H1 (cell line): ENCODE data around the gene ADM5. TPM values are rescaled to one million over a fixed set of nuclear protein-coding genes. Genes with fewer than 3 reads are reported as not detected.

Source experiments
- CTCF ChIA-PET: fragments of 300-600 bp; sonication (Branson Sonifier 250); formaldehyde crosslinking; loops from one replicate; lab custom pipeline; 2021; ENCODE audit not compliant: partially characterized antibody; lab: Charles Lee
- POLR2A ChIA-PET: fragments of 300-600 bp; sonication (Branson Sonifier 250); formaldehyde crosslinking; loops from one replicate; lab custom pipeline; 2021; ENCODE audit warnings: inconsistent platforms; ENCODE audit not compliant: partially characterized antibody; lab: Charles Lee
- DNase-seq, 2 experiments: peaks; one replicate each; pipeline versions ENCODE4 v3.0.0 to v3.0.0-alpha.2; 2010 to 2022; ENCODE audit warnings: low spot score in 2 of 2, low read depth in 1 of 2, mixed read lengths in 1 of 2
- FAIRE-seq: peaks from 2 replicates; lab custom pipeline; 2011; peaks lifted over from hg19 to GRCh38; lab: Jason Lieb, UNC
- H2AFZ ChIP-seq: 2 replicates; pipeline ENCODE4 v1.8.1; 2012; ENCODE audit warnings: low read length, inconsistent platforms
- H2AK5ac ChIP-seq: 2 replicates; pipeline ENCODE4 v1.6.1; 2013; ENCODE audit warnings: low read depth, low read length
- H2BK120ac ChIP-seq: replicated peaks from 2 replicates; pipeline ENCODE3; 2013; ENCODE audit warnings: low read depth, low read length, inconsistent platforms
- H2BK12ac ChIP-seq: 2 replicates; pipeline ENCODE4 v1.6.1; 2013; ENCODE audit warnings: low read depth, low read length
- H2BK15ac ChIP-seq: 2 replicates; pipeline ENCODE4 v1.6.1; 2013; ENCODE audit warnings: low read length
- H2BK20ac ChIP-seq: 2 replicates; pipeline ENCODE4 v1.6.1; 2013; ENCODE audit warnings: low read length
- H2BK5ac ChIP-seq: 2 replicates; pipeline ENCODE4 v1.6.1; 2013; ENCODE audit warnings: low read depth, low read length
- H3K14ac ChIP-seq: 2 replicates; pipeline ENCODE4 v1.6.1; 2013; ENCODE audit warnings: inconsistent platforms; ENCODE audit not compliant: insufficient read length
- H3K18ac ChIP-seq: 2 replicates; pipeline ENCODE4 v1.6.1; 2013; ENCODE audit warnings: low read length; ENCODE audit errors: extremely low read depth
- H3K23ac ChIP-seq: 2 replicates; pipeline ENCODE4 v1.6.1; 2013; ENCODE audit warnings: inconsistent platforms; ENCODE audit not compliant: insufficient read length
- H3K23me2 ChIP-seq: 2 replicates; pipeline ENCODE4 v1.6.1; 2013; ENCODE audit warnings: low read depth, low read length
- H3K27ac ChIP-seq: 2 replicates; pipeline ENCODE4 v1.6.1; 2011; ENCODE audit warnings: low read depth, low read length, inconsistent platforms
- H3K27me3 ChIP-seq, 4 experiments: replicated peaks in 1 of 4; 1 replicate in 1 of 4; 2 replicates in 3 of 4; pipeline versions ENCODE4 v1.6.1 to v1.8.1; 2011 to 2013; ENCODE audit warnings: low read length in 3 of 4, mild to moderate bottlenecking in 3 of 4, inconsistent platforms in 2 of 4, mixed read lengths in 2 of 4, moderate library complexity in 1 of 4; ENCODE audit not compliant: control insufficient read depth in 3 of 4, insufficient read depth in 3 of 4; ENCODE audit errors: extremely low read depth in 1 of 4
- H3K36me3 ChIP-seq, 4 experiments: 2 replicates each; pipeline versions ENCODE4 v1.6.1 to v1.8.1; 2011 to 2013; ENCODE audit warnings: mild to moderate bottlenecking in 4 of 4, low read length in 3 of 4, moderate library complexity in 2 of 4, control low read depth in 1 of 4, inconsistent platforms in 1 of 4; ENCODE audit not compliant: insufficient read depth in 4 of 4, control insufficient read depth in 2 of 4
- H3K4ac ChIP-seq: replicated peaks from 2 replicates; pipeline ENCODE3; 2013; ENCODE audit warnings: low read length, low read depth, mixed read lengths, inconsistent platforms; ENCODE audit not compliant: insufficient read length
- H3K4me1 ChIP-seq, 4 experiments: replicated peaks in 1 of 4; 1 replicate in 1 of 4; 2 replicates in 3 of 4; pipeline versions ENCODE4 v1.6.1 to v1.8.1; 2011 to 2013; ENCODE audit warnings: low read length in 3 of 4, inconsistent platforms in 2 of 4, mixed read lengths in 1 of 4; ENCODE audit not compliant: insufficient read depth in 4 of 4, control insufficient read depth in 3 of 4
- H3K4me2 ChIP-seq, 2 experiments: 2 replicates each; pipeline versions ENCODE4 v1.6.1 to v1.8.1; 2011 to 2013; ENCODE audit warnings: low read depth in 2 of 2, low read length in 2 of 2, control low read depth in 1 of 2, inconsistent platforms in 1 of 2, mild to moderate bottlenecking in 1 of 2; ENCODE audit not compliant: insufficient read depth in 1 of 2
- H3K4me3 ChIP-seq, 4 experiments: fragments of 200-600, 300-600 bp in 1 of 4; sonication (generic), shearing (Covaris generic), sonication (Bioruptor Twin) in 1 of 4; 2 replicates each; pipeline versions ENCODE4 v1.5.1 to v1.8.1; 2011 to 2016; ENCODE audit warnings: low read length in 4 of 4, low read depth in 3 of 4, control low read depth in 2 of 4, inconsistent platforms in 2 of 4, mild to moderate bottlenecking in 2 of 4, mixed read lengths in 1 of 4, moderate library complexity in 1 of 4; ENCODE audit not compliant: insufficient read depth in 2 of 4; ENCODE audit errors: extremely low read depth in 1 of 4
- H3K56ac ChIP-seq: replicated peaks from 2 replicates; pipeline ENCODE3; 2013; ENCODE audit warnings: low read depth, mild to moderate bottlenecking, mixed read lengths, low read length, inconsistent platforms; ENCODE audit not compliant: insufficient read length
- H3K79me1 ChIP-seq: 2 replicates; pipeline ENCODE4 v1.6.1; 2013; ENCODE audit warnings: low read depth, low read length, control low read depth
- H3K79me2 ChIP-seq, 2 experiments: 2 replicates each; pipeline versions ENCODE4 v1.6.1 to v1.8.1; 2012 to 2013; ENCODE audit warnings: low read length in 2 of 2, mild to moderate bottlenecking in 2 of 2, inconsistent platforms in 1 of 2; ENCODE audit not compliant: insufficient read depth in 2 of 2, control insufficient read depth in 1 of 2
- H3K9ac ChIP-seq, 4 experiments: replicated peaks in 1 of 4; 1 replicate in 1 of 4; 2 replicates in 3 of 4; pipeline versions ENCODE4 v1.6.1 to v1.8.1; 2011 to 2013; ENCODE audit warnings: low read depth in 3 of 4, low read length in 3 of 4, control low read depth in 2 of 4, mild to moderate bottlenecking in 2 of 4, moderate library complexity in 2 of 4, inconsistent platforms in 1 of 4; ENCODE audit errors: extremely low read depth in 1 of 4
- H3K9me3 ChIP-seq, 2 experiments: 2 replicates each; pipeline versions ENCODE4 v1.6.1 to v1.8.1; 2012 to 2013; ENCODE audit warnings: mild to moderate bottlenecking in 2 of 2, moderate library complexity in 2 of 2, control low read depth in 1 of 2, inconsistent platforms in 1 of 2, low read depth in 1 of 2, low read length in 1 of 2, mixed read lengths in 1 of 2; ENCODE audit not compliant: insufficient read depth in 2 of 2
- H4K20me1 ChIP-seq, 2 experiments: replicated peaks in 1 of 2; 2 replicates each; pipeline versions ENCODE3 to v1.8.1; 2011 to 2013; ENCODE audit warnings: inconsistent platforms in 2 of 2, low read length in 2 of 2, mild to moderate bottlenecking in 1 of 2; ENCODE audit not compliant: insufficient read depth in 2 of 2, control insufficient read depth in 1 of 2
- H4K5ac ChIP-seq: 2 replicates; pipeline ENCODE4 v1.6.1; 2013; ENCODE audit warnings: low read length, low read depth, mixed read lengths, inconsistent platforms; ENCODE audit not compliant: insufficient read length
- H4K8ac ChIP-seq: 2 replicates; pipeline ENCODE4 v1.8.0; 2013; ENCODE audit warnings: mild to moderate bottlenecking, moderate library complexity, low read length, inconsistent platforms; ENCODE audit not compliant: insufficient read depth; ENCODE audit errors: extremely low read depth
- H4K91ac ChIP-seq: replicated peaks from 2 replicates; pipeline ENCODE3; 2013; ENCODE audit warnings: low read length, mixed read lengths, inconsistent platforms; ENCODE audit not compliant: insufficient read length
- BCL11A ChIP-seq, 2 experiments: IDR thresholded peaks; one replicate each; pipeline ENCODE4 v1.6.1; 2011; ENCODE audit warnings: low read depth in 2 of 2, low read length in 2 of 2, mild to moderate bottlenecking in 2 of 2
- BRCA1 ChIP-seq: IDR thresholded peaks from 2 replicates; pipeline ENCODE4 v1.6.1; 2012; ENCODE audit warnings: low read depth, low read length, improper control_type of control experiment
- CREB1 ChIP-seq: IDR thresholded peaks from 2 replicates; pipeline ENCODE4 v1.6.1; 2012; ENCODE audit warnings: inconsistent platforms
- HDAC6 ChIP-seq: IDR thresholded peaks from one replicate; pipeline ENCODE4 v1.7.1; 2012; ENCODE audit warnings: low read depth, mild to moderate bottlenecking, inconsistent platforms, low read length, moderate library complexity
- SIRT6 ChIP-seq: IDR thresholded peaks from one replicate; pipeline ENCODE4 v1.7.1; 2012; ENCODE audit warnings: low read length, inconsistent platforms
- SUZ12 ChIP-seq: fragments of 200-600 bp; sonication (generic); IDR thresholded peaks from 2 replicates; pipeline ENCODE4 v1.6.1; 2012; ENCODE audit warnings: mild to moderate bottlenecking, inconsistent platforms, low read length, moderate library complexity, mixed read lengths
- TAF1 ChIP-seq: IDR thresholded peaks from 2 replicates; pipeline ENCODE4 v1.6.1; 2011; ENCODE audit warnings: mild to moderate bottlenecking, low read depth, low read length
- TCF12 ChIP-seq: IDR thresholded peaks from 2 replicates; pipeline ENCODE4 v1.6.1; 2011; ENCODE audit warnings: low read depth, mild to moderate bottlenecking, low read length
- WGBS, 2 experiments: shearing (Covaris generic) in 1 of 2; methylation state at CpG; one replicate each; pipeline versions ENCODE4 v1.1.6 to v1.1.7; 2013 to 2015; ENCODE audit warnings: low lambda C conversion rate in 2 of 2, mixed read lengths in 2 of 2, inconsistent platforms in 1 of 2, low coverage in 1 of 2, missing lambda C conversion rate in 1 of 2; ENCODE audit not compliant: insufficient replicate concordance in 2 of 2, insufficient coverage in 1 of 2, insufficient read length in 1 of 2; ENCODE audit errors: extremely low coverage in 1 of 2, missing lambda C conversion rate in 1 of 2; 5-methylcytosine and 5-hydroxymethylcytosine counted together
- polyA plus RNA-seq, 7 experiments: library from polyadenylated mRNA; depleted of rRNA in 3 of 7; stranded (reverse) in 5 of 7; unstranded in 2 of 7; fragments of >200 nt in 5 of 7; fragments of 200-250 nt in 2 of 7; gene quantifications; 1 replicate in 5 of 7; 2 replicates in 1 of 7; 4 replicates in 1 of 7; pipeline versions ENCODE4 v1.2.1 to v1.2.3, GENCODE V29; 2011 to 2013; ENCODE audit warnings: missing spikeins in 2 of 7, mixed read lengths in 2 of 7
- total RNA-seq: library from RNA; stranded (reverse); fragmentation: NEBNext Ultra II Directional; extraction: Animal tissue kit (Norgen Biotek cat#: 25700); gene quantifications from 2 replicates; pipeline ENCODE4 v1.2.1, GENCODE V29; 2021
- TF ChIP-seq, protein P1 (sequence below), 3 experiments: IDR thresholded peaks; 1 replicate in 2 of 3; 2 replicates in 1 of 3; pipeline versions ENCODE4 v1.5.1 to v1.6.1; 2011; ENCODE audit warnings: low read length in 3 of 3, mild to moderate bottlenecking in 3 of 3, inconsistent platforms in 2 of 3, low read depth in 1 of 3, moderate library complexity in 1 of 3; ENCODE audit not compliant: insufficient read depth in 1 of 3; ENCODE audit errors: control extremely low read depth in 1 of 3

ADM5 gene
- total and polyA plus RNA-seq, 2 of the 8 experiments (the other 6 are each of a cell fraction or from before 2014, with no cell fraction given), result 2.5 to 2.6 TPM

DNA sequence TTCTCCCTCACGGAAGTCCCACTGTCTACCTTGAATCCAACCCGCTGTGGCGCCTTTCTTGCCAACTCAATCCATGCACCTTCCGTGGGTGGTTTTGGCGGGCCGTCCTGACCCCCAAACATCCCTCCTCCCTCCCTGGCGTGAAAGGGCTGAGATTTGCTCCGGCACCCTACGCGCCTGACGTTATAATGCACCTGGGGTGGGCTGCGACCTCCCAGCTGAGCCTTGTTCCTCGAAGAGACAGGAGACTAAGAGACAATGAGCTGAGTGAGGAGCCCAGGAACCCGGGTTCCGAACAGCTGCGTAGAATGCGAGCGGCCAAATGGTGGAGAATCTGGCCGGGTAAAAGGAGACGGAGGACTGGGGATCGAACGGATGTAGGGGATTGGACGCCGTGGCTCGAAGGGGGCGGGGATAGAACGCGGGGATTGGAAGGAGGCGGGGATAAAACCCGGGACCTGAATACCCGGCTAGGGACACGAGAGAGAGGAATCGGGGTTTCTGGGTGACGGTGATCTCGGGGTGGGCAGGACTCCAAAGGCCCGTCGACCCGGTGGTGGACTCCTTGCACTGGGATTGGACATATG, 1.4 kb downstream of the ADM5 start, which contains the start of gene CPT1C:
Gene CPT1C, plus strand, starts transcription at position 461 of the 587 bp plus-strand sequence. CDS start 1,137 bp downstream, outside the sequence.
- H4K5ac ChIP-seq, result peak within 1 kb of the TSS; percentile 88
- peak within 1 kb of the TSS; percentile 88 to 94 (median 92) for H3K4me3 ChIP-seq
- no peaks in the 10 kb centered on the region for H3K9me3 ChIP-seq
- no peak within 1 kb of the TSS for H3K23ac ChIP-seq
- peak within 1 kb of the TSS; percentile 97 for H3K4ac ChIP-seq
- H2BK12ac ChIP-seq, result 0 out of 2 replicates have a peak within 1 kb of the TSS, but pooled peaks have one; percentile 60
- WGBS, 2 experiments, result 4% methylated on average over 38 of the region's 38 CpGs; no CpG with 5 or more reads in 1 of the 2 experiments
- DNase-seq, result peak; percentile 73 to 94
- H4K20me1 ChIP-seq, result peaks cover under 1 to 21% of the 10 kb centered on the region in 2 experiments
- H2AK5ac ChIP-seq, result no peak within 1 kb of the TSS; the same call in 1 of the 2 replicates
- H3K4me1 ChIP-seq, result peaks cover 0 to 25% (median 13%) of the 10 kb centered on the region in 4 experiments; a peak in 6 of 7 replicates
- peak within 1 kb of the TSS; percentile 28; the same call in 1 of the 2 replicates for H2AFZ ChIP-seq
- H2BK15ac ChIP-seq, result peak within 1 kb of the TSS; percentile 92; the same call in 1 of the 2 replicates
- peaks cover 20% of the 10 kb centered on the region for H3K23me2 ChIP-seq
- peaks cover 0 to 9% of the 10 kb centered on the region in 2 experiments; a peak in 1 of 4 replicates for H3K79me2 ChIP-seq
- no peak within 1 kb of the TSS for H4K8ac ChIP-seq
- H2BK20ac ChIP-seq, result no peak within 1 kb of the TSS
- peak within 1 kb of the TSS; percentile 93 to 99 for H3K4me2 ChIP-seq
- peak; percentile 92 for FAIRE-seq
- H3K18ac ChIP-seq, result peak within 1 kb of the TSS; percentile 91
- ChIA-PET CTCF (interaction anchor here (0.6 to 3.4 kb wide), 10 partner anchors 8 to 126 kb away, joined by 3 to 11 read pairs (median 4); no protein-coding TSS in a partner anchor), POLR2A (interaction anchor here (0.6 to 12.2 kb wide), 30 partner anchors 9 to 495 kb away, joined by 3 to 168 read pairs (median 4); partner anchors contain the start of genes AKT1S1, AP2A1, BCL2L12 and FUZ)
- no peak within 1 kb of the TSS for H3K14ac ChIP-seq
- no peaks in the 10 kb centered on the region for H3K27me3 ChIP-seq
- peak within 1 kb of the TSS; percentile 10 for H2BK120ac ChIP-seq
- H4K91ac ChIP-seq, result peak within 1 kb of the TSS; percentile 94
- peak within 1 kb of the TSS; percentile 57; the same call in 1 of the 2 replicates for H3K27ac ChIP-seq
- peaks cover 5 to 25% (median 12%) of the 10 kb centered on the region in 4 experiments; a peak in 6 of 8 replicates for H3K36me3 ChIP-seq
- peak within 1 kb of the TSS; percentile 84 for H2BK5ac ChIP-seq
- H3K79me1 ChIP-seq, result peaks cover 6% of the 10 kb centered on the region; the same call in 1 of the 2 replicates
- H3K56ac ChIP-seq, result peak within 1 kb of the TSS; percentile 63
- peak within 1 kb of the TSS; percentile 52 to 91 (median 84) for H3K9ac ChIP-seq
- TF ChIP-seq TAF1 (peak; percentile 99), BCL11A (IDR thresholded peaks at IDR 0.05; ENCODE audit: low read depth in 2 of 2, low read length in 2 of 2) (no peak), HDAC6 (no peak), SIRT6 (no peak), SUZ12 (no peak), TCF12 (0 out of 2 replicates have a peak, but pooled peaks have one; percentile 50), BRCA1 (no peak), CREB1 (0 out of 2 replicates have a peak, but pooled peaks have one; percentile 19)
- TF ChIP-seq, protein P1, sequence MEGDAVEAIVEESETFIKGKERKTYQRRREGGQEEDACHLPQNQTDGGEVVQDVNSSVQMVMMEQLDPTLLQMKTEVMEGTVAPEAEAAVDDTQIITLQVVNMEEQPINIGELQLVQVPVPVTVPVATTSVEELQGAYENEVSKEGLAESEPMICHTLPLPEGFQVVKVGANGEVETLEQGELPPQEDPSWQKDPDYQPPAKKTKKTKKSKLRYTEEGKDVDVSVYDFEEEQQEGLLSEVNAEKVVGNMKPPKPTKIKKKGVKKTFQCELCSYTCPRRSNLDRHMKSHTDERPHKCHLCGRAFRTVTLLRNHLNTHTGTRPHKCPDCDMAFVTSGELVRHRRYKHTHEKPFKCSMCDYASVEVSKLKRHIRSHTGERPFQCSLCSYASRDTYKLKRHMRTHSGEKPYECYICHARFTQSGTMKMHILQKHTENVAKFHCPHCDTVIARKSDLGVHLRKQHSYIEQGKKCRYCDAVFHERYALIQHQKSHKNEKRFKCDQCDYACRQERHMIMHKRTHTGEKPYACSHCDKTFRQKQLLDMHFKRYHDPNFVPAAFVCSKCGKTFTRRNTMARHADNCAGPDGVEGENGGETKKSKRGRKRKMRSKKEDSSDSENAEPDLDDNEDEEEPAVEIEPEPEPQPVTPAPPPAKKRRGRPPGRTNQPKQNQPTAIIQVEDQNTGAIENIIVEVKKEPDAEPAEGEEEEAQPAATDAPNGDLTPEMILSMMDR (IDR thresholded peaks at IDR 0.05; ENCODE audit: control extremely low read depth in 1 of 3, insufficient read depth in 1 of 3, low read depth in 1 of 3, low read length in 3 of 3), result 0 out of 4 replicates have a peak, but pooled peaks of 1 of the 3 experiments have one; percentile 9
